GM19395 (cell line): Measurements from ENCODE around the gene CALML6.

Source experiments
- ATAC-seq: cut with Tn5 transposase; IDR thresholded peaks from one replicate; pipeline ENCODE4 v1.9.1; 2021; ENCODE audit warnings: mild to moderate bottlenecking, moderate library complexity; ENCODE audit not compliant: unreplicated experiment

Gene CALML6

DNA sequence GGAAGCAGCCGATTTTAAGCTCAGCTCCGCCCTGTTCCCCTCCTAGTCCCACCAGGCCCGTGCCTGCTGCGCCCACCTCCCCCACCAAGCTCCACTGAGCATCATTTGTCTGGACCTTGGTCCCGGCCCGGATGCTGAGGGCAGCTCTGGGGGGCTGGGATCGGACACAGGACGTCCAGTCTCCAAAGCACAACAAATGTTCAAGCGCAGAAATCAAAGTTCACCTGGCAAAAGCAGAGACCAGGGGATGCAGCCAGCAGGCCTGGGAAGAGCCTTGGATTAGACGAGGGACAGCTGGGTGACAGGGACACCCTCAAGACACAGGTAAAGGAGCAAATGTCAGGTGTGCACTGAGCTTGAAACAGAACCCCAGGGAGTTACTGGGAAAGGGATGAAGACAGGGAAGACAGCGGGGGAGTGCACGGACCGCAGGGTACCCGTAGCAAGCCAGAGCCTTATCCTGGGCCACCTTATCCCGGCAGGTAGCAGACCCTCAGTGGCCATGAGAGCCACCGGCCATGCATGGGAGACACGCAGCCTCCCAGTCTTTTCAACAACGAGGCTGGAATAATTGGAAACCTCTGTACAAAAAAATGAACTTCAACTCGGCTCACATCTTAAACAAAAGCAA, 26.3 kb downstream of the CALML6 start:
- no peak for ATAC-seq

DNA sequence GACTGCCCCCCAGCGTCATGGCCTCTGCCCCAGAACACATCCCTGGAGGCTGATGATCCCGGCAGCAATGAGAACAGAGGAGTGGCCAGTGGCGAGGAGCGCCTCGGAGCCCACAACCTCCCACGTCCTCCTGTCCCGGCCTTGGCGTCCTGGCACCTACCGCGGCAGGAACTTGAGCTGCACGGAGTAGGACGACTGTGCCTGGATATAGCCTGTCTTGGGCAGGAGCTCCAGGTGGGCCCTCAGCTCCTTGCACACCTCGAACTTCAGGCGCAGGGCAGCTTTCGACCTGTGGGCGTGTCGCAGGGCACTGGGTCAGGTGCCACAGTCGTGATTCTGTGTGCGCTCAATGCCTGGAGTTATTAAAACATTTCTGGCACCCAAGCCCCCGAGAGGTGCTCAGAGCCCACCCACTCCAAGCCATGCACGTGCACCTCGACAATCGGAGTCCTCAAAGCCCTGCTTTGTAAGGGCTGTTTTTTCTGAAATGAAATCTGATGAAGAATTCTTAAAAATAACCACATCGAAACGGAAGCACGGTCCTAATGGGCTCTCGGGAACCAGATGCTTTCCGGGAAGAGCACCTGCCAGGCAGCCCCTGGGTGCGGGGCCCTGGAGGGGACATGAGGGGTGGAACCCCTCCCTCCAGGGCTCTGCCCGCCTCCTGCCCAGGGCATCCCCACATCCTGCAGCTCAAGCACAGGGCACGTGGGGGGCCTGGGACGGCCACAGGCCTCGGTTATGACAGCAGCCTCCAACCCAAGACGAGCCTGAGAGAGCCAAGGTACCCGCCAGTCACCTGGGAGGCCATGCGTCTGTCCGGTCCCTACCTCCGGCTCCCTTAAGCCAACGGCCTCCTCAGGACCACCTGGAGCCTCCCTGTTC, 27.1 kb downstream of the CALML6 start:
- ATAC-seq, result no peak

GRCh38 chr1:1942753-1943656, 27.9 kb downstream of the CALML6 start:
- no peak for ATAC-seq

DNA sequence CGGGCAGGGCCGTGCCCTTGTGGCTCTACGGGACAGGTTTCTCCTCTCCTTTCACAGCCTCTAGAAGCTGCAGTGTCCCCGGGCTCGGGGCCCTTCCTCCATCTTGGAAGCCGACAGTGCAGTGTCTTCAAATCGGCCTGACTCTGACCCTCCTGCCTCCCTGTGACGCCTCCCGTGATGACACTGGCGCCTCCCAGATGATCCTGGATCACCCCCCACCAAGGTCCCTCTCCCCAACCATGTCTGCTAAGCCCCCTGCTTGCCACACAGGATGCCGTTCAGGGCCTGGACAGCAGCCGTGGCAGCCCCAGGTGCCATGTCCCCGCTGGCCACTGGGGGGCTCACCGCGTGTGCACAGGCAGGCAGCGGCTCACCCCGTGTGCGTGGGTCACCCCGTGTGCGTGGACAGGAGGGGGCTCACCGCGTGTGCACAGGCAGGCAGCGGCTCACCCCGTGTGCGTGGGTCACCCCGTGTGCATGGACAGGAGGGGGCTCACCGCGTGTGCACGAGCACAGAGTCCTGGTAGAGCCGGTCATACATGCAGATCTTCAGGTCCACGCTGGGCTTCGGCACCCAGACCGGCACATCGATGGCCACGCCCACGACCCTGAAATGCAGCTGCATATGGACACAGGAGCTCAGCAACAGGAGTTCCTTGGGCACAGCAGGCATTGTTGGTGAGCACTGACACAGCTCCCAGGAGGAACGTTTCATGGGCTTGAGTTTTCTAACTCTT, 28.9 kb downstream of the CALML6 start:
- no peak for ATAC-seq

- ATAC-seq, result no peak
Observed at GRCh38 chr1:1945782-1946393, 30.8 kb downstream of the CALML6 start.

DNA sequence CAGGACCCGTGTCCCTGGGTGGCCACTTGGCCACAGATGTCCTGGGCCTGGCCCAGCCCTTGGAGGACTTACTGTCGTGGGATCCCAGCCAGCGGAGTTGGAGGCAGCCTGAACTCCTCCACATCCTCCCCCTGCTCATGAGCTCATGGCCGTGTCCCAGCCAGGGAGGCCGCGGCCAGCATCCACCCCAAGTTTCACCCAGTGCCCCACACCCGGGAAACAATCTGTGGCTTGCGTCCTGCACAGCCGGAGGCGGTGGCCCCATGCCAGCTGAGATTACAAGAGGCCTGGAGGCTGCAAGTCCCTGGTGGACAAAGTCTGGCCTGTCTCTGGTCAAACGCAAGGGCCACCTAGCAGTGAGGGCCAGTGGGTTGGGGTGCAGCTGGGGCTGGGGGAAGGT, 31.5 kb downstream of the CALML6 start:
- ATAC-seq, result no peak

DNA sequence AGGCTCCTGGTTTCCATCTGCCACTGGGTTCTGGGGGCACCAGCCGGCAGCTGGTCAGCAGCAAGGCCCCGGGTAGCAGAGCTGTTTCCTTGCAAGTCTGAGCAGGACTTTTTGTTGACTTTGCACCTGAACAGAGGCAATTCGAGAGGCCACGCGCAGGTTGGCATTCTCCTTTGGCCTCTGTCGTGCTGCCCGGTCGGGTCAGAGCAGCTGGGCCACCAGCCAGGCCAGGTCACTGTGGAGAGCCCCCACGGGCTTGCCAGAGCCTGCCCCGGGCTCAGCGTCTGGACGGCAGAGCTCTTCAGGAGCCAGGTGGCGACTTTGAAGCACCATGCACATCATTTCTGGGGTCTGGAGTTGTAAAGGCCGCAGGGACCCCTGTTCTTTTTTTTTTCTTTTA, 32.4 kb downstream of the CALML6 start:
- no peak for ATAC-seq

- ATAC-seq, result no peak
Observed at GRCh38 chr1:1948783-1949182, 33.7 kb downstream of the CALML6 start.

- no peak for ATAC-seq
Observed at GRCh38 chr1:1950940-1951339, 35.9 kb downstream of the CALML6 start.

DNA sequence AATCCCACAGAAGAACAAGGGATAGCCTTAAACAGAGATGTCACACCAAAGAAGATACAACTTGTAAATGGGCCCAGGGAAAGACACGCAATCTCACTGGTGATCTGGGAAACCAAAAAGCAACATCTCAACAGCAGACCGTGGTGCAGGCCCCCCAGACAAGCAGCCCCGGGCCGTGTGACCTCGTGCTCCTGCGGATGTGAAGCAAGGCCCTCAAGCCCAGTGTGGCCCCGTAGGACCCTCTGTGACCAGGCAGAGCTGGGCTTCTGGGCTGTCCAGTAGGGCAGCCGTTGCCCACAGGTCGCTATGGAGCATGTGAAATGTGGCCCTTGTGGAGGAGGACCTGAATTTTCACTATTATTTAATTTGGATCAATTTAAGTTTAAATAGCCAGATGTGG, 39.0 kb downstream of the CALML6 start:
- no peak for ATAC-seq

GRCh38 chr1:1954831-1955441, 39.9 kb downstream of the CALML6 start:
- no peak for ATAC-seq

DNA sequence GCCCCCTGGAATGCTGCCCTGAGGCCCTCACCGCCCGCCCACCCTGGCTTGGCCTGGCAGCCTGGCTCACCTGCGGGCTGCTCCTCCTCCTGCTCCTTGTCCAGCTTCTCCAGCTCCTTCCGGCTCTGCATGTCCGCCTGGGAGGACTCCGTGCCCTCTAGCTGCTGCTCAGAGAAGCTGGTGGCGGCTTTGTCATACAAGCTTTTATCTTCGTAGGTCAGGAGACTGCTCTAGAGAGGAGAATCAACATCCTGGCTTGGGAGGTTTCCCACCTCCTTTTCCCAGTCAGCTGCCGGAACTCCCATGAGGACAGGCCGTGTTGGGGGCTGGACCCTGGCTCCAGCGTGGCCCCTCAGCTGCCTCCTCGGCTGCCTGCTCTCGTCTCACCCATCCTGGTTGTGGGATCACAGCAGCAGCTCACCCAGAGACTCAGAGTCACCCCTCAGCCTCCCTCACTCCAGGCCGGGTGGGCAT, 40.6 kb downstream of the CALML6 start:
- no peak for ATAC-seq

DNA sequence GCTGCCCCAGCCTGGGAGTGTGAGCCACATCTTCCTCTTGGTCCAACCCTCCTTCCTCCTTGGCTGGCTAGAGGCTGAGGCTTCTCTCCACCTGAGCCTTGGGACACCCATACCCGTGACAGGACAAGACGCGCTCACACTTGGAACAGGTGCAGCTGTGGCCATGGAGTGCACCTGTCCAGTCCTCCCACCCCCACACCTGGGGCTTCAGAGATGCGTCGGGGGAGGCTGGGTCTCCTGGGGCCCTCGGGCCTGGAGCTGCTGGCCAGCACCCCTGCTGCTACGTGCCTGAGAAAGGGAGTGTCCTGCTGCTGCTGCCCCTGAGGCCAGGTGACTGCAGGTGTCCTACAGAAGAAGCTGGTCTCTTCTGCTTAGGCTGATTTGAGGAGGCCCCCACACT, 41.0 kb downstream of the CALML6 start:
- no peak for ATAC-seq

GRCh38 chr1:1956586-1957532, 41.8 kb downstream of the CALML6 start:
- ATAC-seq, result no peak

GRCh38 chr1:1957533-1957961, 42.5 kb downstream of the CALML6 start:
- ATAC-seq, result no peak

DNA sequence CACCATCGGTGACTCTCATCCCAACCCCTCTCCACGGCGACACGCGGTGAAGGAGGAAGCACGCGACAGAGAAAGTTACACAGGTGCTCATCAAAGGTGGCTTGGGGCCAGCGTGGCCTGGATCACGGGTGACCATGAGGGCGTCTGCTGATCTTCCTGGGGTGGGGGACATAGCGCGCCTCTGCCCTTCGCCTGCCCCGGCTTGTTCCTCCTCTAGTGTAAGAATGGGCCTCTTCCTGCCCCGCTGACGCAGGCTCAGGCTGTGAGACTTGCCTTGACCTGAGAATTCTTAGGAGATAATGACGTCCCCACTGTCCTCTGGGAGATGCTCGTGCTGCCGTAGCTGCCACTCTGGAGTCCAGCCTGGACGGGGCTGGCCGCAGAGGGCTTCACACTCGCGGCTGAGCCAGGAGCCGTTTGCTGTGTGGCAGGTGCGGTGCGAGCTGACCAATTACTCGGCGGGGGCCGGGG, 43.0 kb downstream of the CALML6 start:
- no peak for ATAC-seq

DNA sequence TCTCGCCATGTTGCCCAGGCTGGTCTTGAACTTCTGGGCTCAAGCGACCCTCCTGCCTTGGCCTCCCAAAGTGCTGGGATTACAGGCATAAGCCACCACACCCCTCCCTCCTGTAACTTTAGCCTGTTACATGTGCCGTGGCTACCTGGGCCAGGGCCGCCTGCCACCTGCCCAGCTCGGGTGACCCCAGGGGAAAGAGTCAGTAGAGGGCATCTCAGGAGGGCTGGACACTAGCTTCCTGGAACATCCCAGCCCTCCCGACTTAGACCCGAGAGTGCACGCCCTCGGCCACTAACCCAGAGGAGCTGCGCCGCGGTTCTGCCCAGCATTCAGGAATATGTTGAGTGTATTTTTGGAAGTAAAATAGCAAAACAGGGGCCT, 44.4 kb downstream of the CALML6 start:
- ATAC-seq, result no peak

GRCh38 chr1:1959840-1960479, 44.9 kb downstream of the CALML6 start:
- ATAC-seq, result no peak
